Transverse colon (tissue), 4 donors: Measurements from ENCODE around the gene RPTOR. TPM values are rescaled to one million over a fixed set of nuclear protein-coding genes. Genes with fewer than 3 reads are reported as not detected.

Experiments
- DNase-seq: peaks from one replicate; pipeline ENCODE4 v3.0.0-alpha.2; 2019
- H3K27ac ChIP-seq, 4 donors: fragments of 200-600 bp; sonication (generic); 2 replicates each; pipeline ENCODE4 v1.5.1; 2016 to 2018; ENCODE audit warnings: inconsistent platforms in 4 of 4
- H3K27me3 ChIP-seq: fragments of 200-600 bp; sonication (generic); 2 replicates; pipeline ENCODE4 v1.5.1; 2017; ENCODE audit warnings: inconsistent platforms
- H3K36me3 ChIP-seq, 4 donors: fragments of 200-600 bp; sonication (generic); 2 replicates each; pipeline ENCODE4 v1.5.1; 2017 to 2019; ENCODE audit warnings: inconsistent platforms in 4 of 4
- H3K4me1 ChIP-seq, 4 donors: fragments of 200-600 bp; sonication (generic); 2 replicates each; pipeline ENCODE4 v1.5.1; 2017 to 2020; ENCODE audit warnings: inconsistent platforms in 4 of 4
- H3K4me3 ChIP-seq, 4 donors: fragments of 200-600 bp; sonication (generic); 1 replicate in 1 of 4; 2 replicates in 3 of 4; pipeline versions ENCODE4 v1.5.1 to v1.6.1; 2017 to 2019; ENCODE audit warnings: inconsistent platforms in 4 of 4
- H3K9me3 ChIP-seq, 2 donors: fragments of 200-600 bp; sonication (generic); 2 replicates each; pipeline ENCODE4 v1.5.1; 2017 to 2019; ENCODE audit warnings: inconsistent platforms in 2 of 2
- EP300 ChIP-seq: sonication (generic); formaldehyde crosslinking; IDR thresholded peaks from one replicate; pipeline ENCODE4 v1.6.1; 2017; ENCODE audit warnings: antibody characterized with exemption, low read depth
- POLR2A ChIP-seq: fragments of 450-650 bp; IDR thresholded peaks from one replicate; pipeline ENCODE4 v1.6.1; 2016; ENCODE audit warnings: antibody characterized with exemption, mild to moderate bottlenecking, moderate library complexity
- POLR2AphosphoS5 ChIP-seq, 3 donors: sonication (generic); formaldehyde crosslinking; IDR thresholded peaks; one replicate each; pipeline ENCODE4 v1.6.1; 2016; ENCODE audit warnings: antibody characterized with exemption in 3 of 3
- WGBS, 2 donors: methylation state at CpG; one replicate each; pipeline ENCODE4 v1.1.5; 2018; ENCODE audit warnings: low coverage in 1 of 2; 5-methylcytosine and 5-hydroxymethylcytosine counted together
- in situ Hi-C, 4 donors: fragments of 200-750 bp; cut with MboI; loops; one replicate each; pipeline versions ENCODE4 v1.15.0 to v1.15.1; 2017; ENCODE audit warnings: low sequenced_read_pairs in 3 of 4, low pct_ligation_motif_present in 1 of 4, low pct_unique_long_range_greater_than_20kb in 1 of 4
- intact Hi-C: fragments of 100-400 bp; cut with DNase I; formaldehyde crosslinking; loops from one replicate; pipeline ENCODE4 v1.15.1; 2023; ENCODE audit warnings: low total_unique reads
- total RNA-seq, 4 donors: library from RNA; depleted of rRNA; stranded (reverse); fragments of >200 nt; gene quantifications; one replicate each; pipeline ENCODE4 v1.1.0, GENCODE V29; 2016
- TF ChIP-seq, protein P1 (sequence below), 5 experiments: fragments of 200-600 bp in 3 of 5; fragments of 450-650 bp in 2 of 5; sonication (generic) in 3 of 5; IDR thresholded peaks; 1 replicate in 2 of 5; 2 replicates in 3 of 5; pipeline ENCODE4 v1.5.1; 2016 to 2017; ENCODE audit warnings: antibody characterized with exemption in 5 of 5, inconsistent platforms in 3 of 5, mild to moderate bottlenecking in 2 of 5, moderate library complexity in 1 of 5

RPTOR gene
- total RNA-seq, 4 donors from 2014 or later = 28.9 to 79.3 (median 48.0) TPM

GRCh38 chr17:80929449-80929848, 384.8 kb downstream of the RPTOR start:
- TF ChIP-seq EP300 = no peak
- no peak for TF ChIP-seq POLR2A
- Histone ChIP-seq H3K4me3 (no peak overlapping the region), H3K27me3 (no peaks in the 10 kb centered on the region), H3K36me3 (peaks cover 0 to 5% (median 0%) of the 10 kb centered on the region in 4 donors), H3K27ac (no peak overlapping the region), H3K9me3 (no peaks in the 10 kb centered on the region), H3K4me1 (no peaks in the 10 kb centered on the region)
- intact Hi-C loops (no loop called here), in situ Hi-C loops (no loop called here)
- no peak for DNase-seq
- WGBS, 2 donors = 94% methylated on average over 13 of the region's 13 CpGs; no CpG with 5 or more reads in 1 of the 2 donors

DNA sequence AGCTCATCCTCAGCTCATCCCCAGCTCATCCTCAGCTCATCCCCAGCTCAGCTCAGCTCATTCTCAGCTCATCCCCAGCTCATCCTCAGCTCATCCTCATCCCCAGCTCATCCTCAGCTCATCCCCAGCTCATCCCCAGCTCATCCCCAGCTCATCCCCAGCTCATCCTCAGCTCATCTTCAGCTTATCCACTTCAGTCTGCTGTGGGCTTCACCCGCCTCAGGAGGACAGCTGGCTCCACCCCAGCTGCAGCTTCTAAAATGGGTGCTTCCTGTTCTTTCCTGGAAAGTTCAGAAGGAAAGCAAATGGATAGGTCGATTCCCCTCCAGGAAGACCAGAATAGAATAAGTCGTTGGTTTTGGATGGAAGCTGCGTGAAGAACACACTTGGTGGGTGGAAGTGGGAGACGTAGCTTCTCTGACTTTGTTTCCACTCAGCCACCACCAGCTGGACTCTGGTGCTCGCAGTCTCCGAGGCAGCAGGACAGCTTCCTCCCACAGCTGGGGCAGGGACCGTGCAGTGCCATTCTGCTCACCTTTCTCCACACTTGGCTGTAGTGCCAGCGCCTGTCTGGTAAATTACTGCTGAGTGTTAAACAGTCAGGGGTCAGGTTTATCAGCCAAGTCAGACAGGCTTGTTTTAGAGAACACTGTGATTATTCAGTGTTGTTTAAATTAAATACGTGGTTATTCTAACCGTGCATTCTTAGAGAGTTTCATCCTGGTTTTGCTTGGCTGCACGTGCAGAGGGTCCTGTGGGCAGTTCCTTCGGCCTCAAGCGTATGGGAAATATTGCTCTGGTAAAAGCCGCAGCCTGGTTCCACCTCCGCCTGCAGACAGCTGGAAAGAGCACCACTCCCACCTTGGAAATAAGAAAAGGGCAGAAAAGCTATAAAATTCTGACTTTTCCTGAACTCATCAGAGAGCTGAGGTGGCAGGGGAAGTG, 386.0 kb downstream of the RPTOR start:
- Histone ChIP-seq H3K9me3 (no peaks in the 10 kb centered on the region), H3K27me3 (no peaks in the 10 kb centered on the region), H3K36me3 (peaks cover 0 to 4% (median 0%) of the 10 kb centered on the region in 4 donors), H3K27ac (no peak overlapping the region), H3K4me3 (no peak overlapping the region), H3K4me1 (no peaks in the 10 kb centered on the region)
- TF ChIP-seq, protein P1, sequence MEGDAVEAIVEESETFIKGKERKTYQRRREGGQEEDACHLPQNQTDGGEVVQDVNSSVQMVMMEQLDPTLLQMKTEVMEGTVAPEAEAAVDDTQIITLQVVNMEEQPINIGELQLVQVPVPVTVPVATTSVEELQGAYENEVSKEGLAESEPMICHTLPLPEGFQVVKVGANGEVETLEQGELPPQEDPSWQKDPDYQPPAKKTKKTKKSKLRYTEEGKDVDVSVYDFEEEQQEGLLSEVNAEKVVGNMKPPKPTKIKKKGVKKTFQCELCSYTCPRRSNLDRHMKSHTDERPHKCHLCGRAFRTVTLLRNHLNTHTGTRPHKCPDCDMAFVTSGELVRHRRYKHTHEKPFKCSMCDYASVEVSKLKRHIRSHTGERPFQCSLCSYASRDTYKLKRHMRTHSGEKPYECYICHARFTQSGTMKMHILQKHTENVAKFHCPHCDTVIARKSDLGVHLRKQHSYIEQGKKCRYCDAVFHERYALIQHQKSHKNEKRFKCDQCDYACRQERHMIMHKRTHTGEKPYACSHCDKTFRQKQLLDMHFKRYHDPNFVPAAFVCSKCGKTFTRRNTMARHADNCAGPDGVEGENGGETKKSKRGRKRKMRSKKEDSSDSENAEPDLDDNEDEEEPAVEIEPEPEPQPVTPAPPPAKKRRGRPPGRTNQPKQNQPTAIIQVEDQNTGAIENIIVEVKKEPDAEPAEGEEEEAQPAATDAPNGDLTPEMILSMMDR (IDR thresholded peaks at IDR 0.05) = no peak
- TF ChIP-seq EP300 (no peak), POLR2A (no peak), POLR2AphosphoS5 (IDR thresholded peaks at IDR 0.05) (no peak)
- 80 to 85% methylated on average over 1 to 16 of the region's 16 CpGs for WGBS, 2 donors
- in situ Hi-C loops = no loop called here
- DNase-seq = no peak
- intact Hi-C loops = no loop called here

GRCh38 chr17:80931421-80932265, 387.0 kb downstream of the RPTOR start:
- in situ Hi-C loops (no loop called here), intact Hi-C loops (no loop called here)
- no peaks in the 10 kb centered on the region for H3K4me1 ChIP-seq
- no peaks in the 10 kb centered on the region for H3K36me3 ChIP-seq
- no peaks in the 10 kb centered on the region for H3K9me3 ChIP-seq
- H3K27ac ChIP-seq = no peak overlapping the region
- 84% methylated on average over 13 of the region's 13 CpGs; no CpG with 5 or more reads in 1 of the 2 donors for WGBS, 2 donors
- TF ChIP-seq, protein P1 (IDR thresholded peaks at IDR 0.05) = no peak
- no peak for TF ChIP-seq POLR2AphosphoS5 (IDR thresholded peaks at IDR 0.05)
- no peak for TF ChIP-seq POLR2A
- TF ChIP-seq EP300 = no peak
- no peak overlapping the region for H3K4me3 ChIP-seq
- no peaks in the 10 kb centered on the region for H3K27me3 ChIP-seq
- no peak for DNase-seq

DNA sequence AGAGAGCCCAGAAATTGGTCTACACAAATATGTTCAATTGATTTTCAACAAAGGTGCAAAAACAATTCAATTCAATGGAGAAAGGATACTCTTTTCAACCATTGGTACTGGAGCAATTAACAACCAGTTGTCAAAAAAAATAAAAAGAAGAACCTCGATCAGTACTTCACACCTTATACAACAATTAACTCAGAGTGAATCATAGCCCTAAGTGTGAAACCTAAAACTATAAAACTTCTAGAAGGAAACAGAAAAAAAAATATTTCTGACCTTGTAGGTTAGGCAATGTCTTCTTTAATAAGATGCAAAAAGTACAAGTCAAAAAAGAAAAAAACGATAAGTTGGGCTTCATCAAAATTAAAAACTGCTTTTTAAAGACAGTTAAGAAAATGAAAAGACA, 390.9 kb downstream of the RPTOR start:
- Histone ChIP-seq H3K27me3 (no peaks in the 10 kb centered on the region), H3K27ac (no peak overlapping the region), H3K4me3 (no peak overlapping the region), H3K9me3 (no peaks in the 10 kb centered on the region), H3K36me3 (no peaks in the 10 kb centered on the region), H3K4me1 (no peaks in the 10 kb centered on the region)
- WGBS, 2 donors = 83 to 95% methylated on average over 1 to 2 of the region's 2 CpGs
- intact Hi-C loops = no loop called here
- TF ChIP-seq POLR2AphosphoS5 (IDR thresholded peaks at IDR 0.05) (no peak), EP300 (no peak), POLR2A (no peak)
- TF ChIP-seq, protein P1 (IDR thresholded peaks at IDR 0.05) = no peak
- in situ Hi-C loops = no loop called here
- no peak for DNase-seq
